AG08395 (cell line): Measurements from ENCODE around the gene RASSF5.

Source experiments
- DNase-seq: peaks from one replicate; pipeline ENCODE4 v3.0.0; 2012; ENCODE audit warnings: mixed read lengths, low spot score

Gene RASSF5

DNA sequence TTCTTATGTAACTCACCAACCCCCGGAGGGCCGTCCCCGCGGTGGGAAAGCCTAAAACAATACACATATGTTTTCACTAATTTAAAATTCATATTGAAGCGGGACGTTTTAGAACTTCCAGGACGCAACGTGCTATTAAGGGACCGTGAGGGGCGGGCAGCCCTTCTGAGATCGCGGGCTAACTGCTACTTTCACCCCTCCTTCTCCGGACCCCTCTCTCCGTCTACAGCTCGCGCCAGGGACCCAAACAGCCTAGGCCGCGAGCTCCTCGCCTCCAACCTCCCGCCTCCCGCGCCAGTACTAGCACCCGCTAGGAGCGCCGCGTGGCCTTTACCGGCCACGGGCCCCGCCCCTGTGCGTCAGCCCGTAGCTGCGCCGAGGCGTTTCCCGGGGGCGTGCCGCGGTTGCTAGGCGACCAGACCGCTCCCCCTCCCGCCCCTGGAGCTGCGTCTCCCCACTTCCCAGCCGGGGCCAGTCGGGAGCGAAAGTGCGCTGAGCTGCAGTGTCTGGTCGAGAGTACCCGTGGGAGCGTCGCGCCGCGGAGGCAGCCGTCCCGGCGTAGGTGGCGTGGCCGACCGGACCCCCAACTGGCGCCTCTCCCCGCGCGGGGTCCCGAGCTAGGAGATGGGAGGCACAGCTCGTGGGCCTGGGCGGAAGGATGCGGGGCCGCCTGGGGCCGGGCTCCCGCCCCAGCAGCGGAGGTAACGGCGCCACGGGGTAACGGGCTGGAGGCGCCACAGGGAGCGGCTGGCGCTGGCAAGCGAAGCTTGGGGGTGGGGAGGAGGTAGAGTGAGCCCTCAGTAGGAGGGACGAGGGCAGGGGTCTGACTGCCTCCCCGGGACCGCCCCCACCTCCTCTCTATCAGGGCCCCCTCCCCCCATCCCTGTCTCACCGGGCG is 128.0 kb downstream of the RASSF5 start, which contains the start of gene DYRK3:
DYRK3 (plus strand) TSS at position 457 of the 898 bp plus-strand sequence; CDS start at position 625, 168 bp downstream.
- peak; percentile 97 for DNase-seq

DNA sequence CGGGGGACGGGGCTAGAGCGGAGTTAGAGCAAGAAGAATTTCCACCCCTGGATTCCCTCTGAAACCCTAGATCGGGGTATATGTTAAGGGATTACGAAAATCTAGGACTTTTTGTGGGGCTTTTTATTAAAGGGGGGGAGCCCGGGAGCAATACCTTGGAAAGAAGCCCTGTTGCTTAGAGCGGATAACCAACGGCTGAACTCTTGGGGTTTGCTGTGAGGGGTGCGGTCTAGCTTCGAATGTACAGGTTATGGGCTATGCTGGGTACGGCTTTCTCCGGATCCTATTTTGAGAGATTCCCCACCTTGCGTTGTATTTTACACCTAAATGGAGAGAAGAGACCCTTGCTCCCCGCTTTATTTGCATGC is 128.6 kb downstream of the RASSF5 start:
- no peak for DNase-seq

DNA sequence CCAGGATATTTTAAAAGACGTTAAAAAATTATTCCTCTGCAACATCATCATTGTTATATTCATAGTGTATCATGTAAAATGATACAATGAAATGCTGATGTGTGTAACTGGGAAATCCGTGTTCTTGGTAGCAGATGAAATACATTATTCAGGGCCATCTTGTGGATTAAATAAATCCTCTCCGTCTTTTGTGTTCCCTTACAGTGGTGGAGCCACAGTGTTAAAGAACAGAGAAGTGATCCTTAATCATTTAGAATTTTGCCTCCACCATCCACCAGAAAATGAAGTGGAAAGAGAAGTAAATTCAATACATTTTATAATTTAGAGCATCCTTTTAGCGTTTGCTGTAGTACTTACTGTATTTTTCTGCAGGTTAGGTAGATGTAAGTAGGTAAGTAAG is 129.3 kb downstream of the RASSF5 start:
- DNase-seq, result no peak

DNA sequence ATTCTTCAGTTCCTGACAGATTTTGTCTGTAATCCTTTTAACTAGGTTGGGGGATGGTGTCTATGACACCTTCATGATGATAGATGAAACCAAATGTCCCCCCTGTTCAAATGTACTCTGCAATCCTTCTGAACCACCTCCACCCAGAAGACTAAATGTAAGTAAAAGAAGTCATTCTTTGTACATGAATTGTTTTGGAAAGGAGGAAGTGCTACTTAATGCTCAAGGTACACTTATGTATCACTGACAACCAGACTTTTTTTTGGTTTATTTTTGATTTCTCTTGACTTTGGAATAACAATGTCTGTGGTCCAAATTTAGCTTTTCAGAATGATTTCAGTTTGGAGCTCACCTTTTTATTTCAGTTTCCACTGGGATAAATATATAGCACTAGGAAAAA is 130.3 kb downstream of the RASSF5 start:
- no peak for DNase-seq
